Activated naive CD8-positive, alpha-beta T cell treated with anti-CD3 and anti-CD28 coated beads for 36 hours (primary cell): Measurements from ENCODE around the gene LNX2. TPM values are rescaled to one million over a fixed set of nuclear protein-coding genes. Genes with fewer than 3 reads are reported as not detected.
"Not testable (repeated sequence)": the region's sequence is repeated elsewhere in the genome, so short reads cannot be mapped to it uniquely, and the experiment has no call there.

ENCODE experiments used
- DNase-seq: peaks from one replicate; pipeline ENCODE4 v3.0.0; 2021
- H3K27ac Mint-ChIP-seq: one replicate; pipeline ENCODE4 v1.8.0; 2022; ENCODE audit warnings: mild to moderate bottlenecking, moderate library complexity, mixed read lengths
- H3K27me3 Mint-ChIP-seq: one replicate; pipeline ENCODE4 v1.8.0; 2022; ENCODE audit warnings: mild to moderate bottlenecking, mixed read lengths
- H3K36me3 Mint-ChIP-seq: one replicate; pipeline ENCODE4 v1.8.0; 2021; ENCODE audit warnings: mild to moderate bottlenecking, mixed read lengths
- H3K4me1 Mint-ChIP-seq: one replicate; pipeline ENCODE4 v1.8.0; 2021; ENCODE audit warnings: mixed read lengths
- H3K4me3 Mint-ChIP-seq: one replicate; pipeline ENCODE4 v1.8.0; 2022; ENCODE audit warnings: mild to moderate bottlenecking, moderate library complexity, mixed read lengths
- H3K9me3 Mint-ChIP-seq: one replicate; pipeline ENCODE4 v1.8.0; 2022; ENCODE audit warnings: mixed read lengths
- total RNA-seq, 2 experiments: library from RNA; stranded (reverse); gene quantifications; one replicate each; pipeline ENCODE4 v1.2.3, GENCODE V29; 2021

The LNX2 gene
- total RNA-seq, 2 experiments from 2014 or later: 3.8 to 4.0 TPM

GRCh38 chr13:27628766-27629165 is 8.4 kb upstream of the LNX2 start:
- H3K9me3 Mint-ChIP-seq, H3K4me3 Mint-ChIP-seq, H3K27ac Mint-ChIP-seq, H3K27me3 Mint-ChIP-seq, DNase-seq: not testable (repeated sequence)
- H3K4me1 Mint-ChIP-seq: peaks cover 56% of the 10 kb centered on the region
- H3K36me3 Mint-ChIP-seq: peaks cover 76% of the 10 kb centered on the region

GRCh38 chr13:27628081-27628480 is 7.8 kb upstream of the LNX2 start:
- Mint-ChIP-seq H3K27ac (no peak overlapping the region), H3K4me1 (peaks cover 63% of the 10 kb centered on the region), H3K36me3 (peaks cover 81% of the 10 kb centered on the region), H3K9me3 (no peaks in the 10 kb centered on the region), H3K27me3 (no peaks in the 10 kb centered on the region), H3K4me3 (no peak overlapping the region)
- DNase-seq: no peak

GRCh38 chr13:27627380-27627779 is 7.1 kb upstream of the LNX2 start:
- Mint-ChIP-seq H3K4me3 (no peak overlapping the region), H3K36me3 (peaks cover 83% of the 10 kb centered on the region), H3K27me3 (no peaks in the 10 kb centered on the region), H3K9me3 (no peaks in the 10 kb centered on the region), H3K4me1 (peaks cover 65% of the 10 kb centered on the region), H3K27ac (no peak overlapping the region)
- no peak for DNase-seq

- Mint-ChIP-seq H3K4me1 (peaks cover 59% of the 10 kb centered on the region), H3K36me3 (peaks cover 76% of the 10 kb centered on the region), H3K4me3 (no peak overlapping the region), H3K27ac (no peak overlapping the region), H3K27me3 (no peaks in the 10 kb centered on the region), H3K9me3 (no peaks in the 10 kb centered on the region)
- no peak for DNase-seq
Measured at GRCh38 chr13:27625839-27626238, 5.5 kb upstream of the LNX2 start.

GRCh38 chr13:27624071-27624470 is 3.7 kb upstream of the LNX2 start:
- Mint-ChIP-seq H3K27ac (no peak overlapping the region), H3K4me1 (peaks cover 56% of the 10 kb centered on the region), H3K4me3 (peak overlapping the region; percentile 3), H3K36me3 (peaks cover 66% of the 10 kb centered on the region), H3K27me3 (no peaks in the 10 kb centered on the region), H3K9me3 (no peaks in the 10 kb centered on the region)
- DNase-seq: no peak

GRCh38 chr13:27622881-27623280 is 2.6 kb upstream of the LNX2 start:
- Mint-ChIP-seq H3K4me1 (peaks cover 60% of the 10 kb centered on the region), H3K27me3 (no peaks in the 10 kb centered on the region), H3K36me3 (peaks cover 56% of the 10 kb centered on the region), H3K4me3 (peak overlapping the region; percentile 95), H3K27ac (peak overlapping the region; percentile 90), H3K9me3 (no peaks in the 10 kb centered on the region)
- no peak for DNase-seq

GRCh38 chr13:27622102-27622820 is 1.9 kb upstream of the LNX2 start:
- Mint-ChIP-seq H3K27me3 (no peaks in the 10 kb centered on the region), H3K9me3 (no peaks in the 10 kb centered on the region), H3K4me3 (peak overlapping the region; percentile 95), H3K27ac (peak overlapping the region; percentile 90), H3K36me3 (peaks cover 51% of the 10 kb centered on the region), H3K4me1 (peaks cover 61% of the 10 kb centered on the region)
- no peak for DNase-seq

GRCh38 chr13:27621366-27622101 is 1.2 kb upstream of the LNX2 start, which contains the start of gene POLR1D:
Gene POLR1D (plus strand): TSS chr13:27621892. CDS start chr13:27621984, 92 bp downstream.
- H3K36me3 Mint-ChIP-seq: peaks cover 46% of the 10 kb centered on the region
- H3K9me3 Mint-ChIP-seq: no peaks in the 10 kb centered on the region
- H3K4me3 Mint-ChIP-seq: peak within 1 kb of the TSS; percentile 95
- peak within 1 kb of the TSS; percentile 93 for H3K27ac Mint-ChIP-seq
- peak; percentile 85 for DNase-seq
- H3K4me1 Mint-ChIP-seq: peaks cover 57% of the 10 kb centered on the region
- H3K27me3 Mint-ChIP-seq: no peaks in the 10 kb centered on the region

GRCh38 chr13:27621116-27621365 is 712 bp upstream of the LNX2 start:
- peaks cover 52% of the 10 kb centered on the region for H3K4me1 Mint-ChIP-seq
- H3K4me3 Mint-ChIP-seq: peak overlapping the region; percentile 89
- no peak for DNase-seq
- peak overlapping the region; percentile 93 for H3K27ac Mint-ChIP-seq
- H3K9me3 Mint-ChIP-seq: no peaks in the 10 kb centered on the region
- H3K27me3 Mint-ChIP-seq: no peaks in the 10 kb centered on the region
- peaks cover 42% of the 10 kb centered on the region for H3K36me3 Mint-ChIP-seq

- H3K27ac Mint-ChIP-seq: peak overlapping the region; percentile 80
- H3K9me3 Mint-ChIP-seq: peaks cover 2% of the 10 kb centered on the region
- H3K27me3 Mint-ChIP-seq: no peaks in the 10 kb centered on the region
- H3K36me3 Mint-ChIP-seq: peaks cover 36% of the 10 kb centered on the region
- DNase-seq: no peak
- peak overlapping the region; percentile 90 for H3K4me3 Mint-ChIP-seq
- H3K4me1 Mint-ChIP-seq: peaks cover 44% of the 10 kb centered on the region
Measured at GRCh38 chr13:27619728-27620376, 477 bp downstream of the LNX2 start.

GRCh38 chr13:27619093-27619727 is 1.1 kb downstream of the LNX2 start:
- Mint-ChIP-seq H3K4me3 (peak overlapping the region; percentile 90), H3K4me1 (peaks cover 43% of the 10 kb centered on the region), H3K9me3 (peaks cover 2% of the 10 kb centered on the region), H3K27ac (peak overlapping the region; percentile 80), H3K27me3 (no peaks in the 10 kb centered on the region), H3K36me3 (peaks cover 36% of the 10 kb centered on the region)
- DNase-seq: no peak

GRCh38 chr13:27617881-27618321 is 2.4 kb downstream of the LNX2 start:
- Mint-ChIP-seq H3K4me3 (no peak overlapping the region), H3K36me3 (peaks cover 23% of the 10 kb centered on the region)
- DNase-seq: no peak

GRCh38 chr13:27613628-27614027 is 6.7 kb downstream of the LNX2 start:
- H3K27ac Mint-ChIP-seq: no peak overlapping the region
- peaks cover 15% of the 10 kb centered on the region for H3K36me3 Mint-ChIP-seq
- DNase-seq: no peak
- no peaks in the 10 kb centered on the region for H3K27me3 Mint-ChIP-seq
- H3K4me3 Mint-ChIP-seq: no peak overlapping the region
- peaks cover 2% of the 10 kb centered on the region for H3K9me3 Mint-ChIP-seq
- H3K4me1 Mint-ChIP-seq: peaks cover 37% of the 10 kb centered on the region

More at GRCh38 chr13:27617881-27618321, 2.4 kb downstream of the LNX2 start:
- Mint-ChIP-seq H3K4me1 (peaks cover 31% of the 10 kb centered on the region), H3K9me3 (peaks cover 2% of the 10 kb centered on the region), H3K27ac (no peak overlapping the region), H3K27me3 (no peaks in the 10 kb centered on the region)

- no peak overlapping the region for H3K4me3 Mint-ChIP-seq
- peaks cover 4% of the 10 kb centered on the region for H3K36me3 Mint-ChIP-seq
- no peaks in the 10 kb centered on the region for H3K9me3 Mint-ChIP-seq
- DNase-seq: no peak
- no peaks in the 10 kb centered on the region for H3K27me3 Mint-ChIP-seq
- H3K27ac Mint-ChIP-seq: no peak overlapping the region
- peaks cover 30% of the 10 kb centered on the region for H3K4me1 Mint-ChIP-seq
Measured at GRCh38 chr13:27607125-27607524, 13.2 kb downstream of the LNX2 start.

- Mint-ChIP-seq H3K27ac (no peak overlapping the region), H3K27me3 (no peaks in the 10 kb centered on the region), H3K9me3 (no peaks in the 10 kb centered on the region), H3K36me3 (peaks cover 3% of the 10 kb centered on the region), H3K4me3 (no peak overlapping the region), H3K4me1 (peaks cover 21% of the 10 kb centered on the region)
- DNase-seq: no peak
Measured at GRCh38 chr13:27605610-27606200, 14.6 kb downstream of the LNX2 start.
